ENCODE results near the gene MYL5. TPM values are rescaled to one million over a fixed set of nuclear protein-coding genes. Genes with fewer than 3 reads are reported as not detected.
A peak's percentile ranks its signal among the peaks of the same experiment; 100 is the strongest.

Gene MYL5
- total RNA-seq, 1 experiment from 2014 or later: 18.0 TPM

GRCh38 chr4:720111-720860 lies 45.9 kb downstream of the MYL5 start:
- H2AK5ac ChIP-seq (ENCODE audit: insufficient read length, low read length): no peak overlapping the region
- no peak overlapping the region for H4K8ac ChIP-seq (replicated peaks; ENCODE audit: insufficient read length, low read depth, low read length)
- H3K36me3 Mint-ChIP-seq (ENCODE audit: insufficient read depth in 1 of 3, low read depth in 3 of 3): peaks cover 25 to 34% (median 32%) of the 10 kb centered on the region in 3 experiments
- H2BK15ac ChIP-seq (ENCODE audit: low read depth, low read length): no peak overlapping the region
- DNase-seq: no peak
- no peaks in the 10 kb centered on the region for H3K9me3 ChIP-seq (ENCODE audit: control insufficient read depth, low read depth, low read length)
- H3K4me3 Mint-ChIP-seq: no peak overlapping the region; a peak in 1 of 5 replicates
- H3K27ac Mint-ChIP-seq: peak overlapping the region in 2 of 3 experiments; percentile 44 to 84; a peak in 3 of 7 replicates
- H3K27me3 ChIP-seq (ENCODE audit: insufficient read depth, low read length): no peaks in the 10 kb centered on the region
- peaks cover 27% of the 10 kb centered on the region; the same call in 1 of the 2 replicates for H3K79me2 ChIP-seq (ENCODE audit: insufficient read depth, low read length)
- no peak overlapping the region for H4K91ac ChIP-seq (ENCODE audit: insufficient read length, low read depth, low read length)
- H4K5ac ChIP-seq (ENCODE audit: insufficient read length, low read depth, low read length): no peak overlapping the region
- no peak overlapping the region for H3K23ac ChIP-seq (ENCODE audit: insufficient read length, low read depth, low read length)
- H2BK20ac ChIP-seq (ENCODE audit: low read depth, low read length, poor library complexity, severe bottlenecking): no peak overlapping the region
- no peaks in the 10 kb centered on the region for H3K23me2 ChIP-seq (ENCODE audit: insufficient read length, low read depth, low read length, poor library complexity, severe bottlenecking)
- no peak overlapping the region for H3K9ac ChIP-seq (ENCODE audit: extremely low read depth, insufficient read length, low read length)
- H3T11ph ChIP-seq (ENCODE audit: low read length): no peak overlapping the region
- no peak overlapping the region for H3K18ac ChIP-seq (ENCODE audit: insufficient read length, low read depth, low read length)
- H2BK120ac ChIP-seq (ENCODE audit: low read depth, low read length, poor library complexity, severe bottlenecking): no peak overlapping the region
- peaks cover 4% of the 10 kb centered on the region for H3K79me1 ChIP-seq (ENCODE audit: insufficient read depth, low read depth, low read length, poor library complexity, severe bottlenecking)
- no peak for TF ChIP-seq CTCF (conservative IDR thresholded peaks at IDR 0.05)
- whole genome bisulfite sequencing (ENCODE audit: extremely low coverage, insufficient read length, low lambda C conversion rate): no CpG with 5 or more reads among the region's 59 CpGs
- H3K27ac ChIP-seq (ENCODE audit: insufficient read length, low read depth, low read length): no peak overlapping the region
- no peak overlapping the region for H3K56ac ChIP-seq (ENCODE audit: insufficient read length, low read depth, low read length)
- no peak overlapping the region for H3K4me2 ChIP-seq (ENCODE audit: insufficient read depth, insufficient read length, low read length)
- H3K14ac ChIP-seq (ENCODE audit: insufficient read depth, low read length): no peak overlapping the region; the same call in 1 of the 2 replicates
- no peak overlapping the region for H2AFZ ChIP-seq (ENCODE audit: low read length)
- no peak overlapping the region for H2BK5ac ChIP-seq (ENCODE audit: insufficient read length, low read length)
- no peak overlapping the region for H2BK12ac ChIP-seq (ENCODE audit: insufficient read length, low read depth, low read length)
- no peaks in the 10 kb centered on the region for H4K20me1 ChIP-seq (ENCODE audit: control insufficient read depth, insufficient read depth, insufficient read length)
- H3K9me3 Mint-ChIP-seq: no peaks in the 10 kb centered on the region; a peak in 1 of 5 replicates
- no peak overlapping the region for H3K4ac ChIP-seq (ENCODE audit: low read depth, low read length)
- no peaks in the 10 kb centered on the region; the same call in 1 of the 2 replicates for H3K27me3 Mint-ChIP-seq (ENCODE audit: low read depth)
- no peaks in the 10 kb centered on the region; a peak in 2 of 4 replicates for H3K4me1 Mint-ChIP-seq
- no peaks in the 10 kb centered on the region for H3K4me1 ChIP-seq (ENCODE audit: insufficient read depth, low read length)

All from H9 (cell line).